Activated T-helper 2 cell treated with anti-CD3 and anti-CD28 coated beads, Interferon-gamma antibody, Interleukin-2, Interleukin-4, amounts not matched to agents 10 μg/mL and 5 μg/mL and 100 μg/mL, durations not matched to agents 14 hours and 24 hours and 36 hours (primary cell): Measurements from ENCODE around the gene LAMB3. TPM values are rescaled to one million over a fixed set of nuclear protein-coding genes. Genes with fewer than 3 reads are reported as not detected.

ENCODE experiments used
- DNase-seq: peaks from one replicate; pipeline ENCODE4 v3.0.0; 2021; ENCODE audit warnings: low spot score
- H3K27ac Mint-ChIP-seq: one replicate; pipeline ENCODE4 v1.8.0; 2021; ENCODE audit warnings: mixed read lengths
- H3K27me3 Mint-ChIP-seq: one replicate; pipeline ENCODE4 v1.8.0; 2021; ENCODE audit warnings: low read depth, mixed read lengths
- H3K36me3 Mint-ChIP-seq: one replicate; pipeline ENCODE4 v1.8.0; 2021; ENCODE audit warnings: low read depth, mixed read lengths
- H3K4me1 Mint-ChIP-seq: one replicate; pipeline ENCODE4 v1.8.0; 2021; ENCODE audit warnings: low read depth, mixed read lengths
- H3K4me3 Mint-ChIP-seq: one replicate; pipeline ENCODE4 v1.8.0; 2021; ENCODE audit warnings: low read depth, mild to moderate bottlenecking, moderate library complexity, mixed read lengths
- H3K9me3 Mint-ChIP-seq: one replicate; pipeline ENCODE4 v1.8.0; 2021; ENCODE audit warnings: mixed read lengths
- intact Hi-C: fragments of 100-400 bp; cut with micrococcal nuclease; formaldehyde crosslinking; loops from one replicate; pipeline ENCODE4 v1.15.1; 2023
- total RNA-seq: library from RNA; stranded (reverse); gene quantifications from 2 replicates; pipeline ENCODE4 v1.2.3, GENCODE V29; 2022

The LAMB3 gene
- total RNA-seq, 1 donor from 2014 or later = 11.5 TPM

- H3K4me3 Mint-ChIP-seq = no peak overlapping the region
- no peaks in the 10 kb centered on the region for H3K27me3 Mint-ChIP-seq
- intact Hi-C loops = no loop called here
- no peaks in the 10 kb centered on the region for H3K36me3 Mint-ChIP-seq
- peaks cover 39% of the 10 kb centered on the region for H3K4me1 Mint-ChIP-seq
- no peaks in the 10 kb centered on the region for H3K9me3 Mint-ChIP-seq
- no peak overlapping the region for H3K27ac Mint-ChIP-seq
- no peak for DNase-seq
These were observed 5.1 kb upstream of the LAMB3 start for GRCh38 chr1:209657140-209657879.

- H3K4me3 Mint-ChIP-seq = no peak overlapping the region
- peaks cover 47% of the 10 kb centered on the region for H3K4me1 Mint-ChIP-seq
- H3K9me3 Mint-ChIP-seq = no peaks in the 10 kb centered on the region
- intact Hi-C loops = no loop called here
- no peaks in the 10 kb centered on the region for H3K27me3 Mint-ChIP-seq
- H3K36me3 Mint-ChIP-seq = no peaks in the 10 kb centered on the region
- DNase-seq = no peak
- H3K27ac Mint-ChIP-seq = no peak overlapping the region
These were observed 3.4 kb upstream of the LAMB3 start for GRCh38 chr1:209655411-209656231.

GRCh38 chr1:209653915-209654351 is 1.7 kb upstream of the LAMB3 start:
- peak overlapping the region; percentile 21 for H3K27ac Mint-ChIP-seq
- H3K4me3 Mint-ChIP-seq = no peak overlapping the region
- H3K4me1 Mint-ChIP-seq = peaks cover 54% of the 10 kb centered on the region
- no peaks in the 10 kb centered on the region for H3K27me3 Mint-ChIP-seq
- H3K9me3 Mint-ChIP-seq = no peaks in the 10 kb centered on the region
- H3K36me3 Mint-ChIP-seq = no peaks in the 10 kb centered on the region
- intact Hi-C loops = loop anchor here (5.0 kb wide), 2 partner anchors 33 to 93 kb away; no protein-coding TSS in a partner anchor
- DNase-seq = no peak

- peaks cover 52% of the 10 kb centered on the region for H3K4me1 Mint-ChIP-seq
- H3K36me3 Mint-ChIP-seq = no peaks in the 10 kb centered on the region
- no peaks in the 10 kb centered on the region for H3K9me3 Mint-ChIP-seq
- DNase-seq = no peak
- H3K27me3 Mint-ChIP-seq = no peaks in the 10 kb centered on the region
- H3K4me3 Mint-ChIP-seq = no peak overlapping the region
- intact Hi-C loops = loop anchor here (5.0 kb wide), 2 partner anchors 34 to 94 kb away; no protein-coding TSS in a partner anchor
- H3K27ac Mint-ChIP-seq = peak overlapping the region; percentile 51
These were observed 712 bp upstream of the LAMB3 start for GRCh38 chr1:209652873-209653401.

- intact Hi-C loops = loop anchor here (1.0 to 5.0 kb wide), 3 partner anchors 9 to 96 kb away; no protein-coding TSS in a partner anchor
- Mint-ChIP-seq H3K27ac (peak overlapping the region; percentile 83), H3K4me1 (peaks cover 55% of the 10 kb centered on the region), H3K27me3 (no peaks in the 10 kb centered on the region), H3K36me3 (no peaks in the 10 kb centered on the region), H3K9me3 (no peaks in the 10 kb centered on the region), H3K4me3 (no peak overlapping the region)
- peak; percentile 65 for DNase-seq
These were observed 1.1 kb downstream of the LAMB3 start for GRCh38 chr1:209651138-209651587.

GRCh38 chr1:209650454-209650853 is 1.8 kb downstream of the LAMB3 start:
- intact Hi-C loops = loop anchor here (5.0 kb wide), 2 partner anchors 37 to 97 kb away; no protein-coding TSS in a partner anchor
- Mint-ChIP-seq H3K4me1 (peaks cover 58% of the 10 kb centered on the region), H3K27me3 (no peaks in the 10 kb centered on the region), H3K4me3 (no peak overlapping the region), H3K27ac (no peak overlapping the region), H3K36me3 (no peaks in the 10 kb centered on the region), H3K9me3 (no peaks in the 10 kb centered on the region)
- no peak for DNase-seq

GRCh38 chr1:209648931-209649776 is 3.1 kb downstream of the LAMB3 start:
- Mint-ChIP-seq H3K27ac (peak overlapping the region; percentile 50), H3K27me3 (no peaks in the 10 kb centered on the region), H3K4me1 (peaks cover 58% of the 10 kb centered on the region), H3K36me3 (no peaks in the 10 kb centered on the region), H3K4me3 (no peak overlapping the region), H3K9me3 (no peaks in the 10 kb centered on the region)
- DNase-seq = no peak
- intact Hi-C loops = loop anchor here (5.0 kb wide), 1 partner anchor 47 kb away; no protein-coding TSS in a partner anchor

GRCh38 chr1:209648346-209648745 is 3.9 kb downstream of the LAMB3 start:
- Mint-ChIP-seq H3K4me3 (no peak overlapping the region), H3K27me3 (no peaks in the 10 kb centered on the region), H3K4me1 (peaks cover 54% of the 10 kb centered on the region), H3K27ac (no peak overlapping the region), H3K9me3 (no peaks in the 10 kb centered on the region), H3K36me3 (no peaks in the 10 kb centered on the region)
- no peak for DNase-seq
- intact Hi-C loops = loop anchor here (5.0 kb wide), 1 partner anchor 46 kb away; no protein-coding TSS in a partner anchor

- Mint-ChIP-seq H3K4me3 (no peak overlapping the region), H3K27ac (no peak overlapping the region), H3K4me1 (peaks cover 44% of the 10 kb centered on the region), H3K27me3 (no peaks in the 10 kb centered on the region), H3K9me3 (no peaks in the 10 kb centered on the region), H3K36me3 (no peaks in the 10 kb centered on the region)
- no peak for DNase-seq
- intact Hi-C loops = loop anchor here (5.0 kb wide), 1 partner anchor 45 kb away; no protein-coding TSS in a partner anchor
These were observed 5.1 kb downstream of the LAMB3 start for GRCh38 chr1:209647156-209647555.

- Mint-ChIP-seq H3K27ac (peak overlapping the region; percentile 36), H3K27me3 (no peaks in the 10 kb centered on the region), H3K4me3 (no peak overlapping the region), H3K9me3 (no peaks in the 10 kb centered on the region), H3K4me1 (peaks cover 40% of the 10 kb centered on the region), H3K36me3 (no peaks in the 10 kb centered on the region)
- no peak for DNase-seq
- intact Hi-C loops = loop anchor here (5.0 kb wide), 1 partner anchor 44 kb away; no protein-coding TSS in a partner anchor
These were observed 5.7 kb downstream of the LAMB3 start for GRCh38 chr1:209646558-209646957.

GRCh38 chr1:209645574-209646452 is 6.4 kb downstream of the LAMB3 start:
- intact Hi-C loops = loop anchor here (5.0 kb wide), 1 partner anchor 44 kb away; no protein-coding TSS in a partner anchor
- Mint-ChIP-seq H3K27ac (no peak overlapping the region), H3K4me1 (peaks cover 33% of the 10 kb centered on the region), H3K4me3 (no peak overlapping the region), H3K36me3 (no peaks in the 10 kb centered on the region), H3K9me3 (no peaks in the 10 kb centered on the region), H3K27me3 (no peaks in the 10 kb centered on the region)
- DNase-seq = no peak
